Measurements from ENCODE around the gene GRM7.

DNA sequence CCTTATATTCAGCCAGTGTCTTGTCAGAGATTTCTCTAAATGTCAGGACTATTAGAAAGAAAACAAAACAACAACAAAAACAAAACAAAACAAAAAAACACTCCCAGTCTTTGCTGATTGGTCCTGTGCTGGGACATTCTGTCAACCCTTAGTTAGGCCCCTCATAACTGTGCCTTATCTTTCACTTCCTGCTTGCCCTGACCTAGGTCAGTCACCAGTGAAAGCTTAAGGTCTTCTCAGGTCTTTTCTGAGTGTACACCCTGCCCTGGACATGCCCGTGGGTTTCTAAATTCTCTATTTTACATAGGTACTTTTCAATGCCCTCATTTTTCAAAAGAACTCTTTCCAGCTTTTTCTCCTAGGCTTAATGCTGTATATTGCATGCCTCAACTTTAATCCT, 454.1 kb downstream of the GRM7 start:
- TF ChIP-seq, protein P1, sequence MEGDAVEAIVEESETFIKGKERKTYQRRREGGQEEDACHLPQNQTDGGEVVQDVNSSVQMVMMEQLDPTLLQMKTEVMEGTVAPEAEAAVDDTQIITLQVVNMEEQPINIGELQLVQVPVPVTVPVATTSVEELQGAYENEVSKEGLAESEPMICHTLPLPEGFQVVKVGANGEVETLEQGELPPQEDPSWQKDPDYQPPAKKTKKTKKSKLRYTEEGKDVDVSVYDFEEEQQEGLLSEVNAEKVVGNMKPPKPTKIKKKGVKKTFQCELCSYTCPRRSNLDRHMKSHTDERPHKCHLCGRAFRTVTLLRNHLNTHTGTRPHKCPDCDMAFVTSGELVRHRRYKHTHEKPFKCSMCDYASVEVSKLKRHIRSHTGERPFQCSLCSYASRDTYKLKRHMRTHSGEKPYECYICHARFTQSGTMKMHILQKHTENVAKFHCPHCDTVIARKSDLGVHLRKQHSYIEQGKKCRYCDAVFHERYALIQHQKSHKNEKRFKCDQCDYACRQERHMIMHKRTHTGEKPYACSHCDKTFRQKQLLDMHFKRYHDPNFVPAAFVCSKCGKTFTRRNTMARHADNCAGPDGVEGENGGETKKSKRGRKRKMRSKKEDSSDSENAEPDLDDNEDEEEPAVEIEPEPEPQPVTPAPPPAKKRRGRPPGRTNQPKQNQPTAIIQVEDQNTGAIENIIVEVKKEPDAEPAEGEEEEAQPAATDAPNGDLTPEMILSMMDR (conservative IDR thresholded peaks at IDR 0.05 in 1 of 2, IDR thresholded peaks at IDR 0.05 in 1 of 2; ENCODE audit: extremely low read depth in 1 of 2, insufficient read depth in 1 of 2, low read depth in 1 of 2, low read length in 2 of 2) = no peak
- TF ChIP-seq EZH2 (IDR thresholded peaks at IDR 0.05; ENCODE audit: borderline replicate concordance, low read length) = no peak

Measured in mammary epithelial cell (primary cell).